Mesenchymal stem cell (in vitro differentiated cells and primary cell): ENCODE data around the gene HECA.

ENCODE experiments used
- DNase-seq: peaks from one replicate; pipeline ENCODE4 v3.0.0-alpha.2; 2013
- H2AFZ ChIP-seq: one replicate; pipeline ENCODE4 v1.6.1; 2013; ENCODE audit warnings: low read depth, mild to moderate bottlenecking, control low read depth, inconsistent platforms, low read length, moderate library complexity
- H2AK5ac ChIP-seq: 2 replicates; pipeline ENCODE4 v1.6.1; 2013; ENCODE audit warnings: low read length, moderate library complexity, mild to moderate bottlenecking, inconsistent platforms; ENCODE audit not compliant: severe bottlenecking
- H2BK120ac ChIP-seq: one replicate; pipeline ENCODE4 v1.6.1; 2013; ENCODE audit warnings: low read depth, mild to moderate bottlenecking, inconsistent platforms, low read length, moderate library complexity
- H2BK12ac ChIP-seq, 2 experiments: one replicate each; pipeline ENCODE4 v1.6.1; 2013; ENCODE audit warnings: inconsistent platforms in 2 of 2, low read length in 2 of 2, mild to moderate bottlenecking in 2 of 2, moderate library complexity in 2 of 2, control low read depth in 1 of 2
- H2BK15ac ChIP-seq: one replicate; pipeline ENCODE4 v1.6.1; 2013; ENCODE audit warnings: mild to moderate bottlenecking, low read depth, inconsistent platforms; ENCODE audit not compliant: poor library complexity, severe bottlenecking
- H2BK5ac ChIP-seq: 2 replicates; pipeline ENCODE4 v1.6.1; 2013; ENCODE audit warnings: low read depth, mild to moderate bottlenecking, low read length, control low read depth, inconsistent platforms; ENCODE audit not compliant: poor library complexity, severe bottlenecking
- H3K14ac ChIP-seq, 2 experiments: one replicate each; pipeline ENCODE4 v1.6.1; 2013; ENCODE audit warnings: inconsistent platforms in 2 of 2, low read length in 2 of 2, control low read depth in 1 of 2, mild to moderate bottlenecking in 1 of 2, moderate library complexity in 1 of 2
- H3K18ac ChIP-seq, 2 experiments: one replicate each; pipeline ENCODE4 v1.6.1; 2013; ENCODE audit warnings: inconsistent platforms in 2 of 2, low read length in 2 of 2, control low read depth in 1 of 2, low read depth in 1 of 2, mild to moderate bottlenecking in 1 of 2
- H3K23ac ChIP-seq, 2 experiments: one replicate each; pipeline ENCODE4 v1.6.1; 2013; ENCODE audit warnings: inconsistent platforms in 2 of 2, low read length in 2 of 2, mild to moderate bottlenecking in 2 of 2, moderate library complexity in 2 of 2, control low read depth in 1 of 2
- H3K27ac ChIP-seq: 2 replicates; pipeline ENCODE4 v1.5.1; 2013; ENCODE audit warnings: mild to moderate bottlenecking, moderate library complexity, low read length, control low read depth, inconsistent platforms; ENCODE audit not compliant: poor library complexity, severe bottlenecking
- H3K27me3 ChIP-seq, 2 experiments: 2 replicates each; pipeline versions ENCODE4 v1.6.1 to v1.7.0; 2013; ENCODE audit warnings: low read length in 2 of 2, mild to moderate bottlenecking in 2 of 2, moderate library complexity in 2 of 2, control low read depth in 1 of 2, inconsistent platforms in 1 of 2; ENCODE audit not compliant: control insufficient read depth in 1 of 2, insufficient read depth in 1 of 2
- H3K36me3 ChIP-seq, 2 experiments: 2 replicates each; pipeline versions ENCODE4 v1.6.1 to v1.7.0; 2013; ENCODE audit warnings: low read length in 2 of 2, control low read depth in 1 of 2, inconsistent platforms in 1 of 2, low read depth in 1 of 2, mild to moderate bottlenecking in 1 of 2; ENCODE audit not compliant: insufficient read depth in 2 of 2, control insufficient read depth in 1 of 2
- H3K4ac ChIP-seq, 2 experiments: one replicate each; pipeline ENCODE4 v1.6.1; 2013; ENCODE audit warnings: inconsistent platforms in 2 of 2, low read length in 2 of 2, mild to moderate bottlenecking in 2 of 2, moderate library complexity in 2 of 2, control low read depth in 1 of 2, low read depth in 1 of 2
- H3K4me1 ChIP-seq: 2 replicates; pipeline ENCODE4 v1.6.1; 2013; ENCODE audit warnings: low read depth, low read length, control low read depth; ENCODE audit not compliant: control insufficient read depth, insufficient read depth
- H3K4me2 ChIP-seq: 2 replicates; pipeline ENCODE4 v1.6.1; 2013; ENCODE audit warnings: low read length, mild to moderate bottlenecking, inconsistent platforms; ENCODE audit not compliant: poor library complexity, severe bottlenecking
- H3K4me3 ChIP-seq, 2 experiments: 2 replicates each; pipeline versions ENCODE4 v1.5.1 to v1.7.0; 2013; ENCODE audit warnings: low read length in 2 of 2, mild to moderate bottlenecking in 2 of 2, control low read depth in 1 of 2, low read depth in 1 of 2; ENCODE audit not compliant: insufficient read depth in 1 of 2
- H3K79me1 ChIP-seq: replicated peaks from 2 replicates; pipeline ENCODE4 v1.6.1; 2013; ENCODE audit warnings: mild to moderate bottlenecking, control low read depth, low read length, inconsistent platforms; ENCODE audit not compliant: poor library complexity, severe bottlenecking
- H3K9ac ChIP-seq: 2 replicates; pipeline ENCODE4 v1.7.0; 2013; ENCODE audit warnings: mild to moderate bottlenecking, low read length, moderate library complexity
- H3K9me3 ChIP-seq: 2 replicates; pipeline ENCODE4 v1.7.0; 2013; ENCODE audit warnings: mild to moderate bottlenecking, low read length; ENCODE audit not compliant: control insufficient read depth
- H4K8ac ChIP-seq: one replicate; pipeline ENCODE4 v1.6.1; 2013; ENCODE audit warnings: inconsistent platforms, mild to moderate bottlenecking, low read length, moderate library complexity
- H4K91ac ChIP-seq: one replicate; pipeline ENCODE4 v1.6.1; 2013; ENCODE audit warnings: mild to moderate bottlenecking, low read length, inconsistent platforms
- WGBS: methylation state at CpG from one replicate; pipeline ENCODE4 v1.1.7; 2013; ENCODE audit warnings: mixed read lengths; 5-methylcytosine and 5-hydroxymethylcytosine counted together

Gene HECA

GRCh38 chr6:139159016-139159415 lies 24.1 kb downstream of the HECA start:
- Histone ChIP-seq H2AK5ac (no peak overlapping the region), H3K18ac (no peak overlapping the region), H3K4me3 (no peak overlapping the region), H3K9ac (no peak overlapping the region), H2BK12ac (no peak overlapping the region), H3K14ac (no peak overlapping the region), H3K4ac (no peak overlapping the region), H2BK5ac (no peak overlapping the region), H3K9me3 (no peaks in the 10 kb centered on the region), H2AFZ (no peak overlapping the region), H2BK15ac (no peak overlapping the region), H3K27me3 (no peaks in the 10 kb centered on the region), H3K4me1 (peaks cover 10% of the 10 kb centered on the region), H4K91ac (no peak overlapping the region), H3K4me2 (no peak overlapping the region), H3K27ac (no peak overlapping the region), H3K79me1 (peaks cover 42% of the 10 kb centered on the region), H4K8ac (no peak overlapping the region), H3K36me3 (no peaks in the 10 kb centered on the region), H2BK120ac (no peak overlapping the region), H3K23ac (no peak overlapping the region)
- DNase-seq, result no peak
- WGBS, result 96% methylated on average over 3 of the region's 4 CpGs

DNA sequence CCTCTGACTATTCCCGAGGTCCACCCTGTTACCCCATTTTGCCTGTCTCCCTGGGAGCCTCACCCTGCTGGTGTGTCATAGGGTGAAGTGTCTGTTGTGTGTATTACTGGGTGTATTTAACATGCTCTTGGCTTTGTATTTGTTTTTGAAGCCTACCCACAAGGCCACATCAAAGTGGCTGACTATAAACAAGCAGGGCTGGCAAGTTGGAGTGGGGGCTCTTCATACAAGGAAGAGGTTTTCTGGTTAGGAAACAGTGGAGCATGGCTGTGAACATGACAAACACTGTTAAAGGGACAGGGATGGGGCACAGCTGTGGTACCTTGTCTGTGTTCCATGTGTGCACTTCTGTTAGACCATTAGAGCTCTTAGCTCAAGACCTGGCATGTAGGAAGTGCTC lies 26.3 kb downstream of the HECA start:
- H3K36me3 ChIP-seq, result peaks cover 1 to 2% of the 10 kb centered on the region in 2 experiments

DNA sequence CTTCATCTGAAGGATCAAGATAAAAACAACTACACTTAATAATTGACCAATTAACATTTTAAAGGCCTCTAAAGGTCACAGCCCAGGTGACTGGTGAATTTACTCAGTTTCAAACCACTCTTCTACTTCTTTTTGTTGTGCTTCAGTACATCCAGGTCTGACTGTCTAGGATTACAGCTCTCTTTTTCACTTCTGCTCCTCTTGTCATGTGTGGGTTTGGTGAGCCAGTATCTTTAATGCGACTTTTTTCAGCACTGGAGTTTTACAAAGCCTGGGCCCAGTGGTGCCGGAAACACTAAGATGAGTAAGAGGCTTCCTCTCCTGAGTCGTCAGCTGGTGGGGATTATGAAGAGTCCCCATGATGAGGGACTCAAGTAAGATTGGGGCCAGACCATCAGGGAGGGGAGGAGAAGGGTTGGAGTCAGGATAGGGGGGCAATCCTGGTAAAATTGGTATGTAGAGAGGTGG lies 27.0 kb downstream of the HECA start:
- Histone ChIP-seq H3K27me3 (no peaks in the 10 kb centered on the region), H3K4me2 (no peak overlapping the region), H2AFZ (no peak overlapping the region), H3K9me3 (no peaks in the 10 kb centered on the region), H3K18ac (no peak overlapping the region), H4K91ac (no peak overlapping the region), H2AK5ac (no peak overlapping the region), H2BK12ac (no peak overlapping the region), H3K9ac (no peak overlapping the region), H2BK120ac (no peak overlapping the region), H2BK5ac (no peak overlapping the region), H3K4ac (no peak overlapping the region), H3K4me3 (no peak overlapping the region), H3K27ac (no peak overlapping the region), H3K36me3 (peaks cover 8% of the 10 kb centered on the region in 2 experiments), H2BK15ac (no peak overlapping the region), H3K4me1 (peaks cover 6% of the 10 kb centered on the region), H4K8ac (peak overlapping the region; percentile 7), H3K23ac (no peak overlapping the region), H3K79me1 (peaks cover 38% of the 10 kb centered on the region), H3K14ac (no peak overlapping the region)
- 71% methylated on average over 3 of the region's 3 CpGs for WGBS
- no peak for DNase-seq

More for the DNA sequence above, 26.3 kb downstream of the HECA start:
- Histone ChIP-seq H2AK5ac (no peak overlapping the region), H3K79me1 (peaks cover 33% of the 10 kb centered on the region), H3K9ac (peak overlapping the region; percentile 25), H3K14ac (no peak overlapping the region), H2BK15ac (no peak overlapping the region), H3K9me3 (no peaks in the 10 kb centered on the region), H4K91ac (no peak overlapping the region), H4K8ac (no peak overlapping the region), H3K27me3 (no peaks in the 10 kb centered on the region), H2AFZ (no peak overlapping the region), H3K4ac (no peak overlapping the region), H3K27ac (no peak overlapping the region), H3K23ac (no peak overlapping the region), H3K4me3 (no peak overlapping the region), H3K4me1 (peaks cover 6% of the 10 kb centered on the region), H3K4me2 (no peak overlapping the region), H2BK5ac (no peak overlapping the region), H2BK12ac (no peak overlapping the region), H3K18ac (no peak overlapping the region), H2BK120ac (no peak overlapping the region)
- peak; percentile 80 for DNase-seq
- 57% methylated on average over 1 of the region's 1 CpG for WGBS

DNA sequence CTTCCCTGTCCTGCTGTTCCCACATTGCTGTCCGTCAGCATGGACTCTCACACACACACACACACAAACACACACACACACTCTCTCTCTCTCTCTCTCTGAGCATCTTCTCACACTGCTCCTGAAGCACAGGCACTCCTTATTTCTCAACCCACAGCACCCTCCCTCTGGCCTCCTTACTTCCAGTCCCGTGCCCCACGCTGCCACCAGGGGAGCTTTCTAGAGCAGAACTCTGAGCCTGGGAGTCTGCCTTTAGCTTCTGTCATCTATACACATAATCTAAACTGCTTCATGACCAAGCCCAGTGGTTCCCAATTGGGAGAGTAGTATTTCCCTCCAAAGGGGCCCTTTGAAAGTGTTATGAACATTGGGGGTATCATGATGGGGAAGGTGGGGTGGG lies 29.1 kb downstream of the HECA start:
- H2AFZ ChIP-seq, result no peak overlapping the region
- H3K4me3 ChIP-seq, result no peak overlapping the region
- no peak overlapping the region for H3K27ac ChIP-seq
- H3K79me1 ChIP-seq, result peaks cover 36% of the 10 kb centered on the region
- H3K9me3 ChIP-seq, result no peaks in the 10 kb centered on the region
- no peak overlapping the region for H3K18ac ChIP-seq
- H2BK15ac ChIP-seq, result no peak overlapping the region
- peaks cover 11 to 29% of the 10 kb centered on the region in 2 experiments for H3K36me3 ChIP-seq
- H3K14ac ChIP-seq, result no peak overlapping the region
- H4K91ac ChIP-seq, result no peak overlapping the region
- DNase-seq, result no peak
- no peak overlapping the region for H2BK120ac ChIP-seq
- no peak overlapping the region for H3K23ac ChIP-seq
- H2BK5ac ChIP-seq, result no peak overlapping the region
- no peak overlapping the region for H3K4ac ChIP-seq
- H4K8ac ChIP-seq, result no peak overlapping the region
- H3K9ac ChIP-seq, result no peak overlapping the region
- H3K27me3 ChIP-seq, result no peaks in the 10 kb centered on the region
- peaks cover 6% of the 10 kb centered on the region for H3K4me1 ChIP-seq
- H2BK12ac ChIP-seq, result no peak overlapping the region
- H3K4me2 ChIP-seq, result no peak overlapping the region
- no peak overlapping the region for H2AK5ac ChIP-seq
- 77% methylated on average over 3 of the region's 3 CpGs for WGBS
